GM18502 (cell line): ENCODE measurements around the gene CALCR.
A peak's percentile ranks its signal among the peaks of the same experiment; 100 is the strongest.

Experiments
- ATAC-seq: cut with Tn5 transposase; IDR thresholded peaks from one replicate; pipeline ENCODE4 v1.9.1; 2021; ENCODE audit warnings: mild to moderate bottlenecking; ENCODE audit not compliant: unreplicated experiment, poor library complexity

CALCR gene

DNA sequence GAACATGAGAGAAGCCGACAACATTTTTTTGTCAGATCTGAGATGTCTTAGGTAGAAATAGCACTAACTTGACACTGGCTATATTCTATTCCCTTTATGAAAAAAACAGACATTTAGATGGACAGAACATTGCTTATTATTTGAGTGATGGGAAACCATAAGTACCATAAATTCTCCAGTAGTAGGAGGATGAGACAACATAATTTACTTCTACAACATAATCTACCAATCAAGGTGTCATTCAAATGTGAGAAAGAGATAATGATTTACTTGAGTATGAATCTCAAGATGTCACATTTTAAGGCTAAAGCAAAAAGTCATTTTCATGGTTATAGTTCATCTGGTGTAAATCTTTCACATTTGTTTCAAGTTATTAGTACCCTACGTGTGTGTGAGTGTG lies 110.8 kb downstream of the CALCR start:
- no peak for ATAC-seq

DNA sequence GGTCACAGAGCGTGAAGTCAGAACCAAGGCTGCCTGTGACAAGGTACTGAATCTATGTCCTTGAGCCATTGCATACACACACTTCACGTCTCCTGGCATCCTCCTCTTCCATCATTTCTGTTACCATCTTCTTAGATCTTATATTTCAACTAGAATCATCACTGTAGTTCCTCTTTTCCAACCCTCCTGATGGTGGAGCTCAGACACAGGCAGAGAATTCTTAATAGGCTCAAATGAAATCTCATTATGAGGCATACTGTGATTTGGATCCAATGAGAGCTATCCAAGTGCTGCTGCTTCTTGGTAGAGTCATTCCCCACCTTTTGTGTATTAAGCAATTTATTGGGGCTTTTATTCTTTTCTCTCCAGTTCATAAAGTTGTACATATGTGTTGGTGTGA lies 113.2 kb downstream of the CALCR start:
- no peak for ATAC-seq

DNA sequence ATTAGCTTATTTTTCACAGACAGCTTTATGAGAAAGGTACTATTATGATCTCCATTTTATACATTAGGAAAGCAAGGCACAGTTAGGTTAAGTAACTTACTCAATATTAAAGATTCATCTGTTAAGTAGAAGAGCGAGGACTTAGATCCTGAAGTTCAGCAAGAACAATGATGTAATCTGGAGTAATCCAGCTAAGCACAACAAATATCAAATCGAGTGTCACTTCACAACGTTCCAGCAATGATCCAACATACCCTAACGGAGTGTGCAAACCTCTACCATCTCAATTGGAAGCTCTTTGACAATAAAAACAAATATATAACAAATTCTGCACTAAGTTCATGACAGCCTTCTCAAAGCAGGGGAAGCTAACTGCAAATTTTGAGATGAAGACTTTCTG lies 121.3 kb downstream of the CALCR start:
- no peak for ATAC-seq

DNA sequence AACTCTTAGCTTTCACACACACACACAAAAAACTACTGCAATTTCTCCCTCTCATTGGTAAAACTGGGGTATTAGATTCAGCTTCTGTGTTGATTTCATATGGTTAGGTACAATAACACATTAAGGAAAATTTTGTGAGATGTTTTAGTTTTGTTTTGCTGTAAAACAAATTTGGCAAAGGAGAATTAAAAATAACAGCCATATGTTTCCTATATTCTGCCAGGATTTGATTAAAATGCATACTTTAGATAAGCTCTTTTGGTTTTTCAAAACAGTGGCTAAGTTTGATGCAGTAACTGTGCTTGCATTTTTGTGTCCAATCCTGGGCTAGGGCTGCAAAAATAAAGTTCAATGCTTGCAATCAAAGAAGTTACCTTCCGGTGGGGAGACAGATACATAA lies 126.3 kb downstream of the CALCR start:
- ATAC-seq: no peak

DNA sequence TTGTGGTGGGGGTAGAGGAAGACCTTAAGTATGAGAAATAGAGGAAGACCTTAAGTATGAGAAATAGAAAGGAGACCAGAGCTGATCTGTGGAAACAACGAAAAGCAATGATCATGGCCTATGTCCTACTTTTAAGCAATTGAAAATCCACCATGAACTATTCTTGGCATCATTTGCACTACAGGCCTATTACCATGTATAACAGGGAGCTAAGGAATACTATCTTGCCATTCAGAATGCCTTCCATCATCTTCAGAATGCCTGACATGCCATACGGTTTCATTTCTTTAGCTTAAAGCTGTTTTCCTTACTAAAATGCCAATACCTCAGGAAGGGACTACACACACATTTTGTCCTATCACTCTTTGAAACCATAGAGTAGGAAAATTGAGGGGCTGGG lies 127.0 kb downstream of the CALCR start:
- no peak for ATAC-seq

DNA sequence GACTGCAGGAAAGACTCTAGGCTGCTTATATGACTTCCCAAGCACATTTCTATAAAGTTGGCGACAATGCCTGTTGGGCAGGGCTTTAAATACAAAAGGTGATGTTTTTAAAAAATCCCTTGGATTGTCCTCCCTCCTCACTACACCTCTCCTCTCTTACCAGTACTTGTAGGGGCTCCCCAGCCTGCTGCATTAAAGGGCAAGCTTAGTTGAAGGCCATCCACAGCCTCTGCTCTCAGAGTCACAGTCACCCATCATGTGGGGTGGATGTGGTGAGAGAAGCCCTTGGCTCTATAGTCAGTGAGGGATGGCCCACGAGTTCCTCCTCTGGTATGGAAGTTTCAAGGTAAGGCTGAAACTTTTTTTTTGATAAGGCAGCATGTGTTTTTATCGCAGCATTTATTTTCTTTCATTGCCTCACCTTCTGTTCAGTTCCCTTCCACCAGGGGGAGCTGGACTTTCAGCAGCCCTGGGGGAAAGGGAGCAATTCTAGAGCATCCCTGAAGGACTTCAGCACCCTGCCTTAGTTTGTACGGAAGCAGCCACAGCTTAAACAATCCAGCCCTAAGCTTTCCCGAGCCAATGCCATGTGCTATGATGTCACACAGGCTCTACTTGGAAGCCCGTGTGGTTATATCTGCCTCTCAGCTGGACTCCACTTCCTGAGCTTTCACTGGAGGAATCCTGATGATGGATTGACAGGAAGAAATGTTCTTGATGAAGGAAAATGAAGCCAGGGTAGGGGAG lies 131.9 kb downstream of the CALCR start:
- peak; percentile 90 for ATAC-seq

DNA sequence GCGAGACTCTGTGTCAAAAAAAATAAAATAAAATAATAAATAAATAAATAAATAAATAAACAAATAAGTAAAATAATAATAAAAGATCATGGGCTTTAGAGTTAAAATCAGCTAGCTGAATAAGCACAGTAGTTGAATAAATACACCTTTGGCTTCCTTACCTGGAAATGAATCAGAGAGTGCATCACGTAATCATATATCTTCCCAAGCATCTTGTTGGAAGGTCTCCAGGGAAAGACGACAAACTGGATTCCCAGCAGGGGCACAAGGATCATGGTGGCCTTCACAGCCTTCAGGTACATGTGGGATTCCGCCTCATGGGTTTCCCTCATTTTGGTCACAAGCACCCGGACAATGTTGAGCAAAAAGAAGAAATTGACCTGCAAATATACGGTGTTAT lies 138.7 kb downstream of the CALCR start:
- no peak for ATAC-seq

DNA sequence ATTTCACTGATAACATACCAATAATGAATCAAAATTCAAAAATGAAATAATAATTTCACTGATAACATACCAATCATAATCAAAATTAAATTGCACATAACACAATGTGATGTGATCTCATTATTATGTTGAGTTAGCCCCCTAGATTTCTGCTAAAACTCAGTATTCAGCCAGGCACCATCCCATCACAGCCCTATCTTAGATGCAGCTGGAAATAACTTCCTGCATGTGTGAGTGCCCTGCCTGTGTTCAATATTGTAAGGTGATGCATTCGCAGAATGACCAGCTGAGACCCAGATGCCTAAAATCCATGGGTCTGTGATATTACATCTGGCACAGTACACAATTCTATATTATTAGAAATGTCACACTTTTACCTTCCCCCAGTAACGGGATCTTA lies 142.4 kb downstream of the CALCR start:
- no peak for ATAC-seq

DNA sequence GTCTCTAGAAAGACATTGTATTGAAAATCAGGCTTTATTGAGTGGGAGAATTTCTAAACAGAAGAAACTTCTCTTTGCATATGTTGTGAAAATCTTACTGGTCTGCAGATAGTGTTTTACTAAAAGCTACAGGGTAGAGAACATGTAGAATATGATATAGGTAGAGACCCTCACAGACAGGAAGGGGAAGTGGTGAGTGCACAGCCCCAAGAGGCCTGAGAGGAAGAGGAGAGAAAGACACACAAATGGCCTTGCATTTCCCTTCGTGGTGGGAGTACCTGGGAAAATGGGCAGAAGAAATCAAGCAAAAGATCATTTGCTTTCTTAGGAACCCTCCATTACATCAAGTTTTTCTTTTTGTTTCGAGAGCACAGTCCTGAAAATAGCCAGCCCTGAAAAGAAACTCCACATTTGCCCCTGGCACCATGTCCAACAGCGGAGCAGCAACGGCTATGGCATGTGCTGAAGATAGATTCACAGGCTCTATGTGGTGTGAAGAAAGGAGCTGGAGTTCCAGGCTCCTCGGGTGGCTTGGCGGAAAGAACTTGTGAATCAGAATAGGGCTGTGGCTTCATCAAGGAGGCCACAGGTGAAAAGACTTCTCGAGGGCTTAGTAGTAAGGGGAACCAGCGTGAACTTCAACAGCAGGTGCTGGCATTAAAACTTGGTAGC lies 143.5 kb downstream of the CALCR start:
- no peak for ATAC-seq

DNA sequence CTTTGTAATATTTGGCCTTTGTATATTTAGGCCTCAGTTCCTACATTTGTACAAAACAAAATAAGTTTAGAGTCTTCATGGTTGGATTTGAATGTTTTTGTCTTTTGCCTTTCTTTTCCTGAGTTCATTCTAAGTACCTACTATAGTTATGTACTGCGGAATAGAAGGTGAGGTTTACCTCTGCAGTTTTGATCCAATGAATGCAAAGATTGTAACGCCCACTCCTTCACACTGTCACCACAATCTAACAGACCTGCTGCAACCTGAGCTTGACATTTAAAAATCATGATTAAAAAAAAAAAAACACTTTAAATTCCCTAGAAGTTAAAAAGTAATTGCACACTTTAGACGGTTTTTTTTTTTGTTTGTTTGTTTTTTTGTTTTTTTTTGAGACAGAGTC lies 145.0 kb downstream of the CALCR start:
- no peak for ATAC-seq

DNA sequence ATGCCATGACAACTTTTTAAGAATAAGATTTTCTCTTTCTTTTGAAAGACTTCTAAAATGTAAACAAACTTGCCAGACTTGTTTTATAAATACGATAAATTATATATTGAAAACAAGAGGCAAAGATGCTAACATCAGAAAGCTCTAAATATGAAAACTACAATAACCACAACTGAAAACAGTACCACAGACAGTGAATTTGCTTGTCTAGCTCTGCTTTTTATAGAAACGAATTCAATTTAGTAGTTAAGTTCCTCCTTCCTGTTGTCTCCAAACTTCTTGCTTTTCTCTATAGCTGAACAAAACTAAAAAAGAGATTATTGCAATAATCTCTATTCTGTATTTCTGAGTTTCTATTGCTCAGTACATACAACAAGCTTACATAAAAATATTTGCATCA lies 147.4 kb downstream of the CALCR start:
- ATAC-seq: no peak

DNA sequence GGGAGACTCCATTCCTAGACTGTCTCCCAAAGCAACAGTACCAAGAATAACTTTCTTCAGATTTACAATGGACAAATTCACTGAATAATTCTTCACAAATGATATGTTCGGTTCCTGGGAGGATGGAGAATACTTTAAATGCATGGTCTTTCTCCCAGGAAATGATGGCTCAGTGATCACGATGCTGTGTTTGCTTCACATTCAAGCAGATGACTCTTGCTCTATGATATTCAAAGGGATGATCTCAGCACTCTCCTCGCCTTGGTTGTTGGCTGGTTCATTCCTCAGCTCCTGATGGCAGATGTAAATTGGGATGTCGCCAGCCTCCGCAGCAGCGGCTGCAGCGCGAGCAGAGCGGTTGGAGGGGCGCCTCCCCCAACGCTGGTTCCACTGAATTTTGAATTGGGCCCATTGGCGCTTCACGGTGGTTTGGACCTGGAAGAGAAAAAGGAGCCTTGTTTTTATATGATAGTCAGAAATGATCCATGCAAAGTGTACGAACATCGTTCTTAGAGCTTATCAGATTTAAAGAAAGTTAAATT lies 148.3 kb downstream of the CALCR start:
- no peak for ATAC-seq

DNA sequence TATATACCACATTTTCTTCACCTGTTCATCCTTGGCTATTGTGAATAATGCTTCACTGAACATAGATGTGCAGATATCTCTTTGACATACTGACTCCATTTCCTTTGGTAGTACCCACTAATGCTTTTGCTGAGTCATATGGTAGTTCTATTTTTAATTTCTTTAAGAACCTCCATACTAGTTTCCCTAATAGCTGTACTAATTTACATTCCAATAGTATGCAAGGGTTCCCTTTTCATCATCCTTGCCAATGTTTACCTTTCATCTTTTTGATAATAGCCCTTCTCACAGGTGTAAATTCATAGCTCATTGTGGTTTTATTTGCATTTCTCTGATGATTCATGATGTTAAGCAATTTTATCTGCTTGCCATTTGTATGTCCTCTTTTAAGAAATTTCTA lies 159.9 kb downstream of the CALCR start:
- peak; percentile 75 for ATAC-seq

DNA sequence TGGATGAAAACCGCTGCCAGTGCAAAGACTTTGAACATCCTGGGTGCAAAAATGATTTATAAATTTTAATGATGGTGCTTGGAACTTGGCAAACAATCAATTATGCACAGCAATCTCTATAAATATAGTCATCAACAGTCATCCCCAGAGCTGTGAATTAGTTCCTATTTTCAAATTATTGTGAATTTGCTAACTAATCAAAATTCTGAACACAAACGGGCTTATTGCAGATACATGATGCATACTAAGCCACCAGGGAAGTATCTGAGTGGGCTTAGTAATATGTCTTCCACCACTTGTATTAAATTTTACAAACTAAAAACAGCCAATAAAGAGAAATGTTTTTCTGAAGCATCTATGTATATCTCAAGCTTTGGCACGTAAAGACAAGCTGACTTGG lies 165.2 kb downstream of the CALCR start:
- no peak for ATAC-seq

DNA sequence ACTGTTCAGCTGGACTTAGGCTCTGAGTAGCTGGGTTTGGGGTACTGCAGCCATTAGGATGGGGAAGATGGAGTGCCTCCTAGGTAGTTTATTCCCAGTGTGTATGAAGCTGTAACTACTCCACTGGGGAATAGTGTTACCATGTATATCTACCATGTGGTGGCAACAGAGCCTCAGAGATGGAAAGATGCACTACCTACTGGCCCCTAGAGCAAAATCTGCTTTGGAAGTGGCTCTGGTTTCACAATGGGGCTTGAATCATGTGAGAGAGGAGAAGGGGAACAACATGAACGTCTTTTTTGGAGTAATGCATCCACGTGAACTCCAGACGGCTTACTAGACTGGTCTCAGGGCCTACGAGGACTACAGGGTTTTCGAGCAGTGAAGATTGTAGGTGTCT lies 167.3 kb downstream of the CALCR start:
- ATAC-seq: no peak

DNA sequence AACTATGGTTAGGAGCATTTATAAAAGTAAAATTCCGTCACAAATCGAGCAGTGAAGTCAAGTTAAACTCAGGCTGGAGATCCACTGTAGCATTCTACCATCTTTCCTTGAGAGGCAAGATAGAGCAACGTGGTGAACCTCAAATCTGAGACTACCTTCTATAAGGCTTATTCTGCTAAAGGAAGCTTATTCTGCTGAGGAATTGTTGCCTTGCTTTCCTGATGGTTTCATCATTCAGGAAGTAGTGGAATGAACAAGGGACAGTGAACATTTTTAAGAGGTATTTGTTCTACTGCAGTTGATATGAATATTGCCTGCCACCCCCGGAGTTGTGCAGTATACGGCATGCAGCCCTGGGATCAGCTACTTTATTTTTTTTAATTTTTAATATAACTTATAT lies 171.6 kb downstream of the CALCR start:
- no peak for ATAC-seq

DNA sequence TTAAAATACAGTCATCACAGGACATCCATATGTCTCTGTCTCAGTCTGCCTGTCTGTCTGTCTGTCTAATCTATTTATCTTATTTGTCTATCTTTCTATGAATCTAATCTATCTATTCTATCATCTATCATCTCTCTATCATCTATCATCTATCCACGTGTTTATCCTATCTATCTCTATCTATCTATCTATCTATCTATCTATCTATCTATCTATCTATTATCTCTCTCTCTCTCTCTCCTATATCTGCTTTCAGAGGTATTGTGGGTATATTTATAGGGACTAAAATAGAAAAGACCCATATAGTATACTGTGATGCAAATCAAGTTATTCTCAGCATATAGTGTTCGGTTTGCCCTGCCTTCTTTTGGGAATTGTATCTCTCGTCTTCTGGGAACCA lies 174.9 kb downstream of the CALCR start:
- ATAC-seq: no peak

DNA sequence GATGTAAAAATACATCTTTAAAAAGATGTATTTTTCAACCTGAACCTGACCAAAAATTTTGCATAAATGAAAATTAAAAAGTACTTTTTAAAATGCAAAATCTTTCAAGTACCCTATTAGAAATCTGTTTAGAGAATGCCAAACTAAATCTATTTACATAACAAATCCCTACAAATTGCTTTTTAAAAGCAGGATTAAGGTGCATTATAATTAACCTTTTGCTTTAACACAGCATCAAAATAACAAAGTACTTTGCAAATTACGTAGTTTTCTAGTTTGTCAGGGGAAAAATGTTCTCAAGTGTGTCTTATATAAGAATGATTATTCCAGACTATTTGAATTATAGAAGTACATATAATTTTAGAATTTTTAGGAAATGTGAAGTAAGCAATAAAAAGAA lies 181.5 kb downstream of the CALCR start:
- ATAC-seq: no peak

DNA sequence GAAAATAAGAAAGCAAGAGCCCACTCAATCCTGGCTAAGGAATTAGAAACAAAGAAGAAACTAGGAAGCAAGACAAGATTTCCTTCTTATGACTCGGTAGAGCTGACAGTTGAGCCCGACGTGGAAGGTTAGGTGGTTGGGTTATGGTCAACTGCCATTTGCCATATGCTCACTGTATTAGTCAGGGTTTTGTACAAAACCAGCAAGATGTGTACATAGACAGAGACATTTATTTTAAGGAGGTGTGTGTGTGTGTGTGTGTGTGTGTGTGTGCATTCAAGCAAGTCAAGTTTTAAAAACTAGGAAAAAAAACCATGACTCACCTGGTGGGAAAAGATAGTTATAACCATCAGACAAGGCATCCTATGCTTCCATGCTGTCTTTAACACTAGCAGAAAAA lies 183.9 kb downstream of the CALCR start:
- ATAC-seq: no peak

DNA sequence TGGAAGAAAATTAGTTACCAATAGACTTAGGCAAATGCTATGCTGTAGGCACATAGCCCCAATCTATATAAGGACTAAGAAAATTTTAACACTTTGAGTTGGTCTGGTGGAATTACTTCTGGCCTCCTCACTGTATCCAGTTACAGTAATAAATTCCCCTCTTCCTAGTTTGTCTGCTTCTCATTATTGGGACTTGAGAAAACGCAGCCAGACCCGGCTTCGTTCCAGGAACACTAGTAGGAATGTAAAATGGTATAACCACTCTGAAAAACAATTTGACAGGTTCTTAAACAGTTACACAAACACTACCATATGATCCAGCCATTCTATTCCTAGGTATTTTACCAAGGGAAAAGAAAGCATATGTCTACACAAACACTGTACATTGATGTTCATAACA lies 192.2 kb downstream of the CALCR start:
- ATAC-seq: no peak

DNA sequence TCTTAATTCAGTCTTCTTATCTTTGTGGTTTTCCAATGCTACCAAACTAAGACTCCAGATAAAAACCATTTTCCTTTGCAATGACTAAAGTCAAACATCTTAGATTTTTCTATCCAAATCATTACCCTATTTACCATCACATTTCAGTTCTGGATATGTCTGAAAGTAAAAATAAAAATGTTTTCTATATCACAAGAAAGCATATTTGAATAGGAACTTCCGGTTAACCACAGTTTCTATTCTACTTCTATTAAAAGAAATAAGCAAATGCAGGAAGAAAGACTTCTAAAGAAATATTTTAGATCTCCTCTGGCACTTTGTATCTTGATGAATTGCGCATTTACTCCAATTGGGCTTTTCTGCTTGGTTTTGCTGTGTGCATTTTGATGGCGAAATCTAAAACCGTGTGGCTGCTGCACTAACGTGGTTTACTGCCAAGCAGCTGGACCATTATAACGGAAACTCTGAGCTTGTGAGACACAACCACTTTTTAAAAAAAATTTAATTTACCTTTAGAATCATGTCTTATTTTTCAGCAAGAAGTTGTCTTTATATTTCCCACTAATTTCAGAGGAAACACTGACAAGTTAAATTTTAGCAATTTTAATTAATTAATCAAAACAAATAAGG lies 196.3 kb downstream of the CALCR start:
- ATAC-seq: peak; percentile 44
